Measurements from ENCODE around the gene SELE. TPM values are rescaled to one million over a fixed set of nuclear protein-coding genes. Genes with fewer than 3 reads are reported as not detected.
A peak's percentile ranks its signal among the peaks of the same experiment; 100 is the strongest.

The SELE gene
- total and polyA plus RNA-seq, 9 of the 15 experiments (the other 6 are each of a cell fraction or from before 2014, with no cell fraction given) = 0.08 TPM; not detected in 8

GRCh38 chr1:169711469-169712308 is 22.2 kb downstream of the SELE start, which contains the start of gene SELL (continued):
- no peak for TF ChIP-seq MIER1 (IDR thresholded peaks at IDR 0.05; ENCODE audit: low read depth)
- peak; percentile 53 to 73; a peak in 2 of 4 replicates for TF ChIP-seq MLLT1 (IDR thresholded peaks at IDR 0.05)
- peak; percentile 66 for TF ChIP-seq DEAF1 (CRISPR knock-in tag; IDR thresholded peaks at IDR 0.05)
- no peak for TF ChIP-seq CHD2 (IDR thresholded peaks at IDR 0.05; ENCODE audit: low read depth, low read length)
- no peak for TF ChIP-seq BRF1 (IDR thresholded peaks at IDR 0.05; ENCODE audit: borderline replicate concordance, extremely low read depth, insufficient read length)
- no peak for TF ChIP-seq ZNF354B (CRISPR knock-in tag; IDR thresholded peaks at IDR 0.05)
- TF ChIP-seq TSHZ1 (CRISPR knock-in tag; IDR thresholded peaks at IDR 0.05) = no peak
- TF ChIP-seq SMAD3 (CRISPR knock-in tag; conservative IDR thresholded peaks at IDR 0.05) = no peak
- no peak for TF ChIP-seq ZNF511 (CRISPR knock-in tag; IDR thresholded peaks at IDR 0.05)
- no peak for TF ChIP-seq NEUROD1 (IDR thresholded peaks at IDR 0.05; ENCODE audit: borderline replicate concordance, low read depth, low read length, partially characterized antibody)
- no peak for TF ChIP-seq HES1 (IDR thresholded peaks at IDR 0.05; ENCODE audit: low read depth)
- no peak for TF ChIP-seq MNT (conservative IDR thresholded peaks at IDR 0.05)
- no peak for TF ChIP-seq IFI16 (CRISPR knock-in tag; IDR thresholded peaks at IDR 0.05)
- TF ChIP-seq EP300 (IDR thresholded peaks at IDR 0.05; ENCODE audit: low read length) = no peak
- no peak for TF ChIP-seq SMARCC2 (IDR thresholded peaks at IDR 0.05; ENCODE audit: low read depth)
- no peak for TF ChIP-seq SETDB1 (IDR thresholded peaks at IDR 0.05; ENCODE audit: low read length)
- no peak for TF ChIP-seq ARID2 (IDR thresholded peaks at IDR 0.05)
- TF ChIP-seq MAFF (IDR thresholded peaks at IDR 0.05; ENCODE audit: low read length) = no peak

Measured in K562 (cell line).